NCI-H2171 (cell line): ENCODE results near the gene ABL1.

Experiments
- DNase-seq: peaks from one replicate; lab custom pipeline; 2025; lab: John Stamatoyannopoulos, UW

The ABL1 gene

DNA sequence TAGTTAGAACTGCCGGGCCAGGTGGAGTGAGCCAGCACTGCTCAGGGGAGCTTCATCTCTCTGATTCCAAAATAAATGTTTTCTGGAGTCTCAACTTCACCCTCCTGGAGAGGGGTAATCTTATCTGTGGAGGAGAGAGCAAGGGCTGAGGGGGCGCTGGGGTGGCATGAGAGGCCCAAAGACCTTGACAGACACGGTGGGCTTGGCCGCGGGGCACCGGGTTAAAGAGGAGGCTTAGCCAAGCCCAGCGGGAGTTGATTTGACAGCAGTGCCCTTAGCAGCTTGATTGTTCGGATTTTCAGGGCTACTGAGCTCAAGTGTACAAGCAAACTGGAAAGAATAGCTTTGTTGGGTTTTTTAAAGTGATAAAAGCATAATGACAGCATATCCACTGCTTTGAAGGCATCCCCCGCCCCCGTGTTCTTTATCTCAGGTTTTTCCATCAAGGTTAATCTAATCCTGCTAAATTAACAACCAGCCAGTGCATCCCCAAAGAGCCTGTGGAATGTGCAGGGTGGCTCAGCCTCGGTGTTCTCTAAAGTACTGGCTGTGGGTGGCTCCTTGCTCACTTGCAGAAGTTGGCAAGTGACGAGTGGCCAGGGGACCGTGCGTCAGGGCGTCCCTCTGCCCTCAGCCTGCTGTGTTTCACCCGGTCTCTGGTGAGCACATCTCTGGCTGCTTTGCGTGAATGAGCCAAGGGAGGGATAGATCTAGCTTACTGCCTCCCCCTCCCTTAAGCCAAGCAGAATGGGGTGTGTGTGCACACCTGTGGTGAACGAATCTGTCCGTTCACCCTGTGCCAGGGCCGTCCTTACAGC lies 56.0 kb downstream of the ABL1 start:
- no peak for DNase-seq

DNA sequence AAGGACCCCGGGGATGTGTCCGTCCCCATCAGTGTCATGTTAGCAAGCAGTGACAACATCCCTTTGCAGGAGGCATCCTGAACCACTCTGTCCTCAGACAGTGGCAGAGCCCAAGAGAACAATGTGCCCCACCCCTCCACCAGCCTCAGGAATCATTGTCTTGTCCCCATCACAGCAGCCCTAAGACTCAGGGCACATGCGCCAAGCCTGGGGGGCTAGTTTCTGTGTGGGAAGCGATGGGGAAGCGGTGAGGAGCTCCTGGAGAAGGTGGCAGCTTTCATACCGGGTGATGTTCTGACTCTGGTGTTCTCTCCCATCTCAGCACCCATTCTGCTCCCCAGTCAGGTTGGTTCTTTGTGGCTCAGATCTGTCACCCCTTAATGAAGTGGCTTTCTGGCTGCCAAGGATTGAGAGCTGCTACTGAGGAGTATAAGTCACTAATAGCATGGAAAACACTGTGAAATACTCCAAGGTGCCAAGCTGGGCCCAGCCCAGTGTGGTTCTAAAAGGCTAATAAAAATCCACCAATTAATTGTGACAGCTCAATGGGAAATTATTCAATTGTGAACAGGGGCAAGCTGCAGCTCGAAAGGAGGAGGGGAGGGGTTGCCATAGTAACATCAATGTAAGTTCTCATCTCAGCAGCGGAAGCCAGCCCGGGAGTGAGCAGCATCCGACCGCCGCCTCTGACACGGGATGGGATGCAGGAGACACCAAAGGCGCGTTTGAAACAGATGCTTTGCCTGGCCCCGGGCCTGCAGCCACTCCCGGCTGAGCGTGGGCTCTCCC lies 56.8 kb downstream of the ABL1 start:
- DNase-seq = no peak

DNA sequence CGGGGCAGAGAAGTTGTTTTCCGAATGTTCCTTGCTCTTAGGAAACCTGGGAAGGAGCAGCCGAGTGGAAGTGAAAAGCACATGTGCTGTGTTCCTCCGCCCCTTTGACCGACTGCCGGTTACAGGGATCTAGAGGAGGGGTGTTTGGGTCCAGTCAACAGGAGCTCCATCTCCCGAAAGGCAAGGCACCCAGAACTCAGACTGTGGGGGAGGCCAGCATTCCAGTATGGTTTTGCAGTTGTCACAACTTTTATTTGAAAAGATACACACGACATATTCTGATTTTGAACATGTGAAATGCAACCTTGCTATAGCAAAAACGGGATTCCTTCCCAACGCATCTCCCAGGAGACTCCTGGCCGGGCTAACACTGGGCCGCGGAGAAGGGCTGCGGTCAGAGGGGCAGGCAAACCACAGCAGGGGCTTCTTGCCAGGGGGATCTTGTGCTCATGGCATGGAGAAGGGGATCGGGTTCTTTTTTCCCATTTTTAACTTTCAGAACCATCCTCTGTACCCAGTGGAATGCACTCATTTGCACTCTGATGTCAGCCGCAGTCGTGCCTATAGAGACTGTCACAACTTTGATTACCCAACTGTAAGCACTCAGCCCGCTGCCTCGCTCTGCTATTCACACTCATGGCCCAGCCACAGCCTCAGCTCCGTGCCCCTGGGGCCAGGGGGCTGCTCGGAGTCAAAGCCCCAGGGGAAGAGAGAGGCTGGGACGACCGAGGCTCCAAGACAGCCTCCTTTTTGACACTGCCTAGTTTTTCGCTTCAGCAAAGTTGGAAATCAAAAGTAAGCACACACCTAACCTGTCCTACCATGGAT lies 57.6 kb downstream of the ABL1 start:
- DNase-seq = no peak

DNA sequence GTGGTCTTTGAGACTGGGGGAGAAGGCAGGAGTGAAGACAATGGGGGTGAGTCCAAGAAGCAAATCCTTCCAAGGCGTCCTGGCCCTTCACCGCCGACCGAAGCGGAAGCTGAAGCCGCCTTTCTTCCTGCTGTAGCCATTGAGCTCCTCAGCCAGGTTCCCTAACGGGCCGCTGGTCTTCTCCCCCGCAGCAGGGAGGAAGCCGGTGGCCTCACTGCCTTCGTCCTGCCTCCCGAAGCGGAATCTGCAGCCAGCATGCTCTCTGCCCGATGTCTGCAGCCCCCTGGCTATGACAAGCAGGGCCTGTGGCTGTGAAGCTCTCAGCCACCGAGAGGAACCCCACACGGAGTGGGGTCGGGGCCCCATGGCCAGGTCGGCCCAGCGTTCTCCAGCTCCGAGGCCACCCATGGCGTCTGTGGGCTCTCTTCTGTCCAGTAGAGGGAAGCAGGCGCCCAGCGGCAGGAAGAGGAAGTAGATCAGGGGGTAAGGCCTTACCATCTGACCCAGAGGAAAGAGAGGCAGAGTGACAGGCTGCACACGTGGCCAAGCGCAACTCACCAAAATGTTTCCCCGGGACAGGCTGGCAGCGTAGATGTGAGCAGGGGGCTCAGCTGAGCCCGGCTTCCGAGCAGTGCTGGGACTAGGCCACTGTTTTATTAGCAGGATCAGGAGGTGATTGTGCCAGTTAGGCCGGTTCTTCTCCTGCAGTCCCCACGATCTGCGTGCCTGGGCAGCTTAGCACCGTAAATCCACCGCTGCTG lies 58.5 kb downstream of the ABL1 start:
- no peak for DNase-seq

DNA sequence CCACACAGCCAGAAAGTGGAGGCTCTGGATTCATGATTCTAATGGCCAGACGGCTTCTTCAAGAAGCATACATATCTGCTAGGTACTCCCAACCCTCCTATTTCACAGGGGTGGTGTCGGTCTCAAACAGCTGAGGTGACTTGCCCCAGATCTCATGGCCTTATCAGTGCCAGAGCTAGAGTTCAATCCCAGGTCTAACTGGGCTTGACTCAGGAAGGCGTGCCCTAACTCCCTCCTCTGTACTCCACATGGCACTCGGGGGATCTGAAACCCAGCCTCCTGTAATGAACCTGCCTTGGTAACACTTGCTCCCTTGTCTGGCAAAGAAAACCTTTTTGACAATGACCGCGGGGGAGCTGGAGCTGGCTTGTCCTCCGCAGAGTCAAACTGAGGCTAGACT lies 59.5 kb downstream of the ABL1 start:
- no peak for DNase-seq

DNA sequence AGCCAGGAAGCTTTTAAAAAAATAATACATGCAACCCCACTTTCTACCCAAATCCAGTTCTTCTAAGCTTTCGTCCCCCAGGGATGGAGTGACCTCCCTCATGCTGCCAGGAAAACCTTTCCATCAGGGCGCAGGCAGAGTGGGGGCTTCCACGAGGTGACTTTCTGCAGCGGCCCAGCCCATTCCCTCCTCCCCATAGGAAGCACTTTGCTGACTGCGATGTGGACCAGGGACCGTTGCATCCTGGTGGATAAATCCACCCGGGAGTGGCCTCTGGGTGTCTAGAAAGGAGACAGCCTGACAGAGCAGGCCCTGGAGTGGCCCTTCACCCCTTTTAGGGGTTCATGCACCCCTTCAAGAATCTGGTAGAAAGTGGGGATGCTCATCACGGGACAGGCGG lies 60.0 kb downstream of the ABL1 start:
- DNase-seq = no peak

DNA sequence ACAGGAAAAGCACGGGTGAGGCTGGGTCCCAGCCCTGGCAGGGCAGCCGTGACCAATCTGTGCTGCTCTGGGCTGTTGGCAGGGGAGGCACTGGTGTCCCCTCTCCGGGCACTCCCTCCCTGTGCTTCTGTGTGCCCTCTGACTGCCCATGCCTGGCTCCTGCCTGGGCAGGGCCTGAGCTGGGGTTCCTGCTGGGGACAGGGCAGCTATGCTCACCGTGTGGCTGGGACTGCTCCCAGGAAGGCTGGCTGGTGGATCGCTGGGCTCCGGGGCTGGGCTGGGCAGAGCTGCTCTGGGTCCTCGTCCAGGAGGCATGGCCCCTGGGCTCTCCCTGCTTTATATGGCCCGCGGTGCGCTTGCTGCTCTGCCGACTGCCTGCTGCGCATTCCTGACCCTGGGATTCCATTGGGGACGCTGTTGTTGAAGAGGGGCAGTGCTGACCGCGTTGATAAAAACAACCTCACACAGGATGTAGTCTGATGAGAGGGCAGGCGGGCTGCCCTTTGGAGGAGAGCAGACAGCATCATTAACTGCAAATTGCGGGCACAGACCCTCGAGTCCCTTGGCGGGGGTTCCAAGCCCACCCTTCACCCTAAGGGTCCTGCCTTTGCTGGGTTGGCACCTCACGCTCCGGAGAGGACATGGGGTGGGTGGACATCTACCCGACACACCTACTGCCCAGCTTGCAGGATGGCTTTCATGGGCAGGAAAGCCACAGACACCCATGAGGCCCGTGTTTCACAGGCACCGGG lies 60.6 kb downstream of the ABL1 start:
- DNase-seq = no peak

DNA sequence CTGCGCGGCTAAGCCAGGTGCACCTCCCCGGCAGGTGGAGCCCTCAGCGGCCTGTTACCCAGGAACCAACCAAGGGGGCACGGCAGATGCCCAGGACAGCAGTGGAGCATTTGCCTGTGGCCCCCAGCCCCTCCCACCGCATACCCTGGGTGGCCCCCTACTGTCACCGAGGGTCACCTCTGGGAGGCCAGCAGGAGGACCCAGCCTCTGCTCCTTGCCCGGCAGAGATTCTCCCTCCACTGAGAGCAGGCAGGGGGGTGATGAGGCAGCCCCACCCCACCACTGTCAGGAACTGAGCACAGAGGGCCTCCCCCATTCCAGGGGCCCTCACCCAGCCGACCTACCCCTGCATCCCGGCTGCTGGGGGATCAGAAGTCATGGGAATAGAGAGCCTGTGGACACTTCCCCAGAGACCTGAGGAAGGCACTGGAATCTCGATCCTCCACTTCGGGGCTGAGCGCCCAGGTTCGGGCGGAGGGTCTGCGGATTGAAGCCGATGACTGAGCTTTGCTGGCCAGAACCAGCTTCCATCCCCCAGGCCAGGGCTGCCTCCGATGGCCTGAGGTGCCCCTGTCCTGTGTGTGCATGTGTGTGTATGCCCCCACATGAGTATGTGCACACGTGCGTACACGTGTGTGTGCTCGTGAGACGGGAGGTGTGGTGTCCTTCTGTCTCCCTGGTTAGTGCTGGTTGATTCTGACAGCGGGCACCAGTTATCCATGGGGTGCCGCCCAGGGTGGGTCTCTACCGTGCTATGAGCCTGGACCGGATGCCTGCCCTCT lies 61.4 kb downstream of the ABL1 start, which contains the start of gene QRFP:
Gene QRFP, minus strand, starts transcription at position 580 of the 782 bp plus-strand sequence. CDS start 2,974 bp downstream, outside the sequence.
- peak; percentile 23 for DNase-seq

DNA sequence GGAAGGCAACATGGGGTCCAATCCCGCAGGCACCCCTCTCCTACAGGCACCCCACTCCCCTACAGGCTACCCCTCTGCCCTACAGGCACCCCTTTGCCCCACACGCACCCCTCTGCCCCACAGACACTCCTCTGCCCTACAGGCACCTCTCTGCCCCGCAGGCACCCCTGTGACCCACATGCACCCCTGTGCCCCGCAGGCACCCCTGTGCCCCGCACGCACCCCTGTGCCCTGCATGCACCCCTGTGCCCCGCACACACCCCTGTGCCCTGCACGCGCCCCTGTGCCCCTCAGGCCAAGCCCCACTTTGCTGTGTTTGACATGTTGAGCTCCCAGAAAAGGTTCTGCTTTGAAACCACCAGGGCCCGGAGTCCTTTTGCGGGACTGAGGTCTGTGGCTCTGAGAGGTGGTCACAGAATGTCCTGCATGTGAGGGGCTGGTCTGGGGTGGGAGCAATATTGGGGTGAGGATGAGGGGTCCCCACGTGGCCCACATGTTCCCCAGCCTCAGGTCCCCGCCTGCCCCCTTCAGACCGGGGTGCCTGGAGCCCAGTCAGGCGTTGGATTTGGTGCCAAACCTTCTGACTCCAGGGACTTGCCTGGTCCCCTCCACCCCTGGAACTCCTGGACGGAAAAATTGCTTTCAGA lies 62.2 kb downstream of the ABL1 start:
- DNase-seq = no peak

DNA sequence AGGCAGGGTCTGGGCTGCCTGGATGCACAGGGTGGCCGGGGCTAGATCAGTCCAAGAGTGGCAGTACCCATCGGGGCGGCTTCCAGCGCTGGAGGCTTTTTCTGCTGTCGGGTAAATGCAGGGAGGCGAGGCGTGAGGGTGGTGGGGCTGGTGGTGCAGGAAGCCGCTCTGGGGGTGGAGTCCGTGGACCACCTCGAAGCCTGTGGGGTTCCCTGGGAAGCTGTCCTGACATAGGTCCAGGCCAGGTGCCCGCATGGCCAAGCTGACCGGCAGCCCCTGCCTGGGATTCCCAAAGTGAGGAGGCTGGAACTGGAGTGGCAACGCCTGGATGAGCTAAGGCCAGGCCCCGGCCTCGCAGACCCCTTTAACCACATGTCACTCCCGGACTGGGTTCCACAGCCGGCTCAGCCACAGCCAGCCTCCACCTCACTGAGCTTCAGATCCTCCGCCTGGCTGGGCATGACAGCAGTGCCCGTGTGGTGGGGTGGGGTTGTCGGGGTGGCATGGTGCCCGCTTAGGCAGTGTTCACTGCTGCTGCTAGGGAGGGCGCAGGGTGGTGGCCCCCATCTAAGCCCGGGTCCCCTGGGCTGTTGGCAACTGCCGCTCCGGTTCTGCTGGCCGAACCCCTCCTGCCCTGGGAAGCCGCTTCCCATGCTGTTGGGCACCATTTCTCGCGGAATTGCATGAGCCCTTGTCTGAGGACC lies 62.9 kb downstream of the ABL1 start:
- no peak for DNase-seq

DNA sequence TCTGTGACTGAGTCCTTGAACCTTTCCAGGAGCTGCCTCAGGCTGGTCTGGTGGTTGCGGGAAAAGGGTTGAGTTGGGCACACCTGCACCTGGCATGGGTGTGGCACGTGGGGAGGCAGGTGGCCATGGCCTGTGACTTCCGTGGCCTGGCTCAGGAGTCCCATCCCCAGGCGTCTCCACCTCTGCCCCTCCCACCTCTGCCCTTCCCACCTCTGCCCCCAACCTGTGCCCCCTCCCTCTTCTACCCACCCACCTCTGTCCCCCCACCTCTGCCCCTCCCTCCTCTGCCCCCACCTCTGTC lies 63.4 kb downstream of the ABL1 start:
- DNase-seq = no peak

DNA sequence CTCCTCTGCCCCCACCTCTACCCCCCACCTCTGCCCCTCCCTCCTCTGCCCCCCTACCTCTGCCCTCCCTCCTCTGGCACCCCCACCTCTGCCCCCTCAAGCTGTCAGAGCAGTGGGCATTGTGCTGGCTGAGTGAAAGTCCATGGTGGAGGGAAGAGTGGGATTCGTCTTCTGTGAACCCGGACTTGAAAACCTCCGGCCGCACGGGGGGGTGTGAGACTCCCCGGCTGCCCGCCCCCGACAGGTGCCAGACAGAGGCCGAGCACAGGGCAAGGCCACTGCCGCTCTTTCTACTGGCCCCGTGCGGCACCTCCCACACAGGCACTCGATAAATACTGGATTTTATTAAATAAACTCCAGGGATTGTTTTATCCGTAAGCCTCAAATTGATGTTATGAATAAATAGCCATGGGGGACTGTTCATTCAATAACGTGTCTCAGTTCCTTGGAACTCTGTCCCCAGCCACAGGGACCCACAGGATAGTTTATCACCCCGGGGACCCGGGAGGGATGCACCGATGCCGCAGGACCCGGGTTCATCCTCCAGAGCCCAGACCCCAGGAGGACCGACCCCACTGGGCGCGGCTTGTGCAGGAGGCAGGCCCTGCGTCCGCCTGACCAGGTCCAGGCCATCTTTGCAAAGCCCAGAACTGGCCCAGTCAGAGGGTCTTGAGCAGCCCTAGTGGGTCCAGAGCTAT lies 64.1 kb downstream of the ABL1 start:
- no peak for DNase-seq

DNA sequence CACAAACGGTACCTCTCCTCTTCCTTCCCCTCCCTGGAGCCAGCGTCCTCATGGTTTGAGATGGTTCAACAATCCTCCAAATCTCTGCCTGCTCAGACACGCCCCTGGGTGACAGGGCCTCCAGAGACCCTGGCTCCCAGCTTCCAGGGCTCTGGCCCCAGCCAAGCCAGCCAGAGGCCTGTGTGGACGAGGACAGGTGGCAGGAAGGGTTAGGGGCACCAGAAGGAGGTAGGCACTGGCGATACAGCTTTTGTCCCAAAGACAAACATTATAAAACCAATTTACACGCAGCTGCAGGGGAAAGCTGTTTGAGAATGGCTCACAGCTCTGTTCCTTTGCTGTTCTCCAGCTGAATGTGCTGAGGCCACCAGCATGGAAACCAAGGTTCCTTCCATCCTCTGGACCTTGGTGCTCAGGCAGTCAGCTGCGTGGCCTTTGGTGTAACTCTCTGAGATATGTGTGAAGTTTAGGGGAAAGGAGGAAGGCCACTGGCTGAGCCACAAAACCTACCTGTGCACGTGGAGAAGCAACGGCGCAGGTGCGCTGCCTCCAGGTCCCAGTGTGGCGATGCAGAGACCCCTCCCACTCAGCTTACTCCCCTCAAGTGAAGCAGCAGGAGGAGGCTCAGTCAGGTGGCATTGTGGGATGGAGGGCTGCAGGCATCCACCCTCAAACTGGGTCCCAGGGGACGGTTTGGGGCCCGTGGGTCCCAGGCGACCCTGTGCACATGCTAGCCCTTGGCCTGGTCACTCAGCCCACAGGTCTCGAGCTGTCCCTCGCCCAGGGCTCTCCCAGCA lies 65.8 kb downstream of the ABL1 start:
- DNase-seq = no peak

DNA sequence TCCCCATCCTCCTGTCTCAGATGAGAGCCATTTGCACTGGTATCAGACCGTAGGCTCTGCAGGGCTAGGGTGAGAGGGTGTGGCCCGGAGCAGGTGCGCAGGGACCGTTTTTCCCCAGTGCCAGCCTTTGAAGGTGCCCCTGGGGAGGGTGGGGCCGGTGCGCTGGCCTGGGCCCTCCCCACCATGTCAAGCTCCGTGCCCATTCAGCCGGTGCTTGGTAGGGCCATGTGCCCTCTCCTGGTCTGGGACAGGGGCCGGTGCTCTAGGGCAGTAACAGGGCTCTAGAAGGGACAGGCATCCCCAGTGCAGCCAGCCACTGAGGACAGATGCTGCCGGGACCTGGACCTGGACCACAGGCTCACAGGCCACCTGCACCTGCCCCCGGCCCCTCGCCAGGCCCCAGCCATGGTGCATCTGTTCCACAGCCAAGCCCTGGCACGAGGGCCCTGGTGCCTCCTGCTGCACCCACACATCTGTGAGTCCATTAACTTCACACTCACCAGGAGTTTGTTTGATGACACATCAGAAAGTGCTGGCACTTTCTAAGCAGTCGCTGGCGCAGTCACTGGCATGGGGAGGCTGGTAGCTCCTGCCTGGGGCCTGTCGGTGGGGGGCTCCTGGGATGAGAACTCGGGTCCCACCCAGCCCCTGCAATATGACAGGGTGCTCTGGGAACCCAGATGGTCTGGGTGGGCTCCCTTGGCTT lies 66.6 kb downstream of the ABL1 start:
- DNase-seq = no peak

DNA sequence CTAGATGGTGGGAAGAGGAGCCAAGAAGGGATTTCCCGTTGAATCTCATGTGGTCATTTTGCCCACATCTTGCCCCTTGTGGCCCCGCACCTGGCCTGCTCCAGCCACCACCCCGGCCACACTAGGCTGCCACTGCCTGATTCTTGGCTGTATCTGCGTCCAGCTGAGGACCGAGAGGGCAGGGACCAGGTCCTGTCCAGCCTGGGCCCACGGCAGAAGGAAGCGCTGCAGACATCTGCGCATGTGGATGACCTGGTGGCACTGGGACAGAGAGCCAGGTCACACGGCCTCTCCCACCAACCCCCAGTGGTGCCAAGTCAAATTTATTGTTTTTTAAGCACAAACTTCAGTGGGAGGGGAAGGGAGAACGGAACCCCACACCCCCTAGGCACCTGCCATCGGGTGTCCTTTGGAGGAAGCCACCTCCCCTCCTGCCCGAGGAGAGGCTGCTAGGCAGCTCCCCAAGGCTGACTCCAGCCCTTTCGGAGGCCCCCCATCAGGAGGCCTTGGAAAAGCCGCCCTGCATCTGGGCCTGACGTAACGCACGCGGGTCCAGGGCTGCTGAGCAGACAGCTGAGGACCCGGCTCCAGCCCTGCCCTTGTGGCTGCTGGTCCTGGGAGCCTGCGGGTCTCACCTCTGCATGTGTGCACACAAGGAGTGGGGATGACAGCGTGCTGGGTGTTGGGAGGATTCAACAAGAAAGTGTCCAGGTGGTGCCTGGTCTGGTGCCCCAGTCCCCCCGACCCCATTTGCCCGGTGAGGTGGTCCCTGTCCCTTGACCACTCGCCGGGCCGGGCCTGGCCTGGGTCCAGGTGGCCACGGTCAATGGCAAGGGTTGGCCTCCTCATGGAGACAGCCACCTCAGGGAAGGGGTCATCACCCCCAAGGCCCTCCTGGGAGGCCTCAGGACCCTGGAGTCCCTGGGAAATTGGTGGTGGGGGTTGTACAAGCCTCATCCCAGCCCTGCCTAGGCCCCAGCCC lies 67.4 kb downstream of the ABL1 start:
- DNase-seq = no peak
